ENCODE results near the gene RAB7A.

RAB7A gene

GRCh38 chr3:128788268-128788869, 62.4 kb downstream of the RAB7A start:
- Histone ChIP-seq H3K4me3 (ENCODE audit: extremely low read depth, insufficient read depth, low read length, poor library complexity, severe bottlenecking) (no peak overlapping the region), H3K9me3 (ENCODE audit: control insufficient read depth, low read length) (no peaks in the 10 kb centered on the region), H3K36me3 (ENCODE audit: control insufficient read depth, insufficient read depth, low read length) (peaks cover 4% of the 10 kb centered on the region), H3K27ac (ENCODE audit: low read depth, low read length, severe bottlenecking) (no peak overlapping the region), H3K4me1 (ENCODE audit: control insufficient read depth, insufficient read depth, low read length, poor library complexity, severe bottlenecking) (peaks cover 16% of the 10 kb centered on the region)
- 87 to 92% methylated on average over 4 to 5 of the region's 5 CpGs for WGBS, 2 experiments (ENCODE audit: insufficient coverage in 2 of 2)

- Histone ChIP-seq H3K4me3 (ENCODE audit: extremely low read depth, insufficient read depth, low read length, poor library complexity, severe bottlenecking) (no peak overlapping the region), H3K9me3 (ENCODE audit: control insufficient read depth, low read length) (no peaks in the 10 kb centered on the region), H3K36me3 (ENCODE audit: control insufficient read depth, insufficient read depth, low read length) (peaks cover 34% of the 10 kb centered on the region), H3K4me1 (ENCODE audit: control insufficient read depth, insufficient read depth, low read length, poor library complexity, severe bottlenecking) (peaks cover 8% of the 10 kb centered on the region), H3K27ac (ENCODE audit: low read depth, low read length, severe bottlenecking) (peak overlapping the region; percentile 48)
- WGBS, 2 experiments (ENCODE audit: insufficient coverage in 2 of 2), result 100% methylated on average over 1 of the region's 2 CpGs; no CpG with 5 or more reads in 1 of the 2 experiments
Measured at GRCh38 chr3:128794067-128794768, 68.2 kb downstream of the RAB7A start.

- Histone ChIP-seq H3K4me1 (ENCODE audit: control insufficient read depth, insufficient read depth, low read length, poor library complexity, severe bottlenecking) (peaks cover 8% of the 10 kb centered on the region), H3K36me3 (ENCODE audit: control insufficient read depth, insufficient read depth, low read length) (peaks cover 42% of the 10 kb centered on the region), H3K27ac (ENCODE audit: low read depth, low read length, severe bottlenecking) (peak overlapping the region; percentile 48), H3K9me3 (ENCODE audit: control insufficient read depth, low read length) (no peaks in the 10 kb centered on the region), H3K4me3 (ENCODE audit: extremely low read depth, insufficient read depth, low read length, poor library complexity, severe bottlenecking) (no peak overlapping the region)
- 64 to 71% methylated on average over 5 of the region's 8 CpGs for WGBS, 2 experiments (ENCODE audit: insufficient coverage in 2 of 2)
Measured at GRCh38 chr3:128794770-128795649, 69.0 kb downstream of the RAB7A start.

GRCh38 chr3:128799653-128800052, 73.7 kb downstream of the RAB7A start:
- peaks cover 70% of the 10 kb centered on the region for H3K36me3 ChIP-seq (ENCODE audit: control insufficient read depth, insufficient read depth, low read length)
- no peak overlapping the region for H3K4me3 ChIP-seq (ENCODE audit: extremely low read depth, insufficient read depth, low read length, poor library complexity, severe bottlenecking)
- peaks cover under 1% of the 10 kb centered on the region for H3K4me1 ChIP-seq (ENCODE audit: control insufficient read depth, insufficient read depth, low read length, poor library complexity, severe bottlenecking)
- no CpG with 5 or more reads among the region's 1 CpG for WGBS, 2 experiments (ENCODE audit: insufficient coverage in 2 of 2)
- H3K9me3 ChIP-seq (ENCODE audit: control insufficient read depth, low read length), result no peaks in the 10 kb centered on the region
- peak overlapping the region; percentile 29 for H3K27ac ChIP-seq (ENCODE audit: low read depth, low read length, severe bottlenecking)

- H3K9me3 ChIP-seq (ENCODE audit: control insufficient read depth, low read length), result no peaks in the 10 kb centered on the region
- 94 to 95% methylated on average over 7 to 8 of the region's 9 CpGs for WGBS, 2 experiments (ENCODE audit: insufficient coverage in 2 of 2)
- H3K27ac ChIP-seq (ENCODE audit: low read depth, low read length, severe bottlenecking), result peak overlapping the region; percentile 43
- peaks cover 78% of the 10 kb centered on the region for H3K36me3 ChIP-seq (ENCODE audit: control insufficient read depth, insufficient read depth, low read length)
- no peaks in the 10 kb centered on the region for H3K4me1 ChIP-seq (ENCODE audit: control insufficient read depth, insufficient read depth, low read length, poor library complexity, severe bottlenecking)
- no peak overlapping the region for H3K4me3 ChIP-seq (ENCODE audit: extremely low read depth, insufficient read depth, low read length, poor library complexity, severe bottlenecking)
Measured at GRCh38 chr3:128800241-128801187, 74.5 kb downstream of the RAB7A start.

GRCh38 chr3:128801779-128802380, 75.9 kb downstream of the RAB7A start:
- no peak overlapping the region for H3K4me3 ChIP-seq (ENCODE audit: extremely low read depth, insufficient read depth, low read length, poor library complexity, severe bottlenecking)
- H3K27ac ChIP-seq (ENCODE audit: low read depth, low read length, severe bottlenecking), result no peak overlapping the region
- H3K4me1 ChIP-seq (ENCODE audit: control insufficient read depth, insufficient read depth, low read length, poor library complexity, severe bottlenecking), result peaks cover 9% of the 10 kb centered on the region
- 100% methylated on average over 1 to 2 of the region's 2 CpGs for WGBS, 2 experiments (ENCODE audit: insufficient coverage in 2 of 2)
- peaks cover 81% of the 10 kb centered on the region for H3K36me3 ChIP-seq (ENCODE audit: control insufficient read depth, insufficient read depth, low read length)
- no peaks in the 10 kb centered on the region for H3K9me3 ChIP-seq (ENCODE audit: control insufficient read depth, low read length)

DNA sequence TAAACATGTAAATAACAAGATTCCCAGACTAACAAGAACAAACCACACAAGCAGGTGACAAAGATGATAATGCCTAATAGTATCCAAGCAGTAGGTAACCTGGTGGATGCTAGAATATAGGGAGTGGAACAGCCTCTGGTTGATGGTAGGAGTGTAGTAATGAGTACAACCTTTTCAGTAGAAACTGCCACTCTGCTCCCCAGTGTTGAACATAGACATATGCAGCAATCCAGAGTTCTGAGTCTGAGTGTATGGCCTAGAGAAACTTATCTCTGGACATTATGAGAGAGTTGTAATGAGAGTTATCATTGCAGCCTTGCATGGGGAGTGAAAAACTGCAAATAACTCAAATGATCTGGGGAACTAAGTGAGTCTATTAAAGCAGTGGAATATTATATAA, 77.3 kb downstream of the RAB7A start:
- peak overlapping the region; percentile 33 for H3K27ac ChIP-seq (ENCODE audit: low read depth, low read length, severe bottlenecking)
- H3K36me3 ChIP-seq (ENCODE audit: control insufficient read depth, insufficient read depth, low read length), result peaks cover 77% of the 10 kb centered on the region
- no peak overlapping the region for H3K4me3 ChIP-seq (ENCODE audit: extremely low read depth, insufficient read depth, low read length, poor library complexity, severe bottlenecking)
- H3K4me1 ChIP-seq (ENCODE audit: control insufficient read depth, insufficient read depth, low read length, poor library complexity, severe bottlenecking), result peaks cover 9% of the 10 kb centered on the region
- no peaks in the 10 kb centered on the region for H3K9me3 ChIP-seq (ENCODE audit: control insufficient read depth, low read length)

DNA sequence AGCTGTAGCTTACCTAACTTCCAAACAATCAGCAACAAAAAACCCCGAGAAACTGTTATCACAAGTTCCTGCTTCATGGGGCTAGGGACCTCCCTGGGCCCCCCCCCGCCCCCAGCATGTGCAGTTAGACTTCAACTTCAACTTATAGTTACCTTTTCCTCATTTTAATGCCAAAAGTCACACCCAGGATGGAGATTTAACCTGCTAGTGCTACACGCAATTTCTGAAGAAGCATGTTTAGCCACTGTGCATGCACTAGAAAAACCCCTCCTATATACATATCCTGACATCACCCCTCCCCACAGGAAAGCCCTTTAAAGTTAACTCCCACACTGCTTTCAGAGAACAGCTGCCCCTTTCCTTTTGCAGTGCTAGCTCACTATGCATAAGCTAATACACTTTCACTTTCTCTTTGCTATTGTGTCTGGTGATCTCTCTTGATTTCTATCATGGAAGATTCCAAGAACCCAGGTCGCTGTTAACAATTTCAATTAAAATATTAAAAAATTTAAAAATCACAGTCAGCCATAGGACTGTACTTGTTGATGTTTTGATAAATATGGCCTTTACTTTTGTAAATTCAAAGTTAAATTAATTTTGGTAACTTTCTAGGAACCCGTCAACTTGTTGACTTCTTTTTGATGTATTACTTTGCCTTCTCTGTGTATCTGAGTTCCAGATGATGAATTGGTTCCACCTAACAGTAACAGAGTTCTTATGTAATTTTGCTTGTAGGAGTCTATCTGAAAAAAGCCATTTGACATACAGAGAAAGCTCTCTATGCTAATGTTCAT, 78.2 kb downstream of the RAB7A start:
- H3K4me1 ChIP-seq (ENCODE audit: control insufficient read depth, insufficient read depth, low read length, poor library complexity, severe bottlenecking), result peaks cover 9% of the 10 kb centered on the region
- WGBS, 2 experiments (ENCODE audit: insufficient coverage in 2 of 2), result 82 to 85% methylated on average over 1 to 3 of the region's 5 CpGs
- peak overlapping the region; percentile 47 for H3K27ac ChIP-seq (ENCODE audit: low read depth, low read length, severe bottlenecking)
- H3K9me3 ChIP-seq (ENCODE audit: control insufficient read depth, low read length), result no peaks in the 10 kb centered on the region
- peaks cover 77% of the 10 kb centered on the region for H3K36me3 ChIP-seq (ENCODE audit: control insufficient read depth, insufficient read depth, low read length)
- H3K4me3 ChIP-seq (ENCODE audit: extremely low read depth, insufficient read depth, low read length, poor library complexity, severe bottlenecking), result no peak overlapping the region

- H3K4me3 ChIP-seq (ENCODE audit: extremely low read depth, insufficient read depth, low read length, poor library complexity, severe bottlenecking), result no peak overlapping the region
- peaks cover 9% of the 10 kb centered on the region for H3K4me1 ChIP-seq (ENCODE audit: control insufficient read depth, insufficient read depth, low read length, poor library complexity, severe bottlenecking)
- no peak overlapping the region for H3K27ac ChIP-seq (ENCODE audit: low read depth, low read length, severe bottlenecking)
- H3K36me3 ChIP-seq (ENCODE audit: control insufficient read depth, insufficient read depth, low read length), result peaks cover 76% of the 10 kb centered on the region
- WGBS, 2 experiments (ENCODE audit: insufficient coverage in 2 of 2), result 85 to 92% methylated on average over 2 to 5 of the region's 5 CpGs
- H3K9me3 ChIP-seq (ENCODE audit: control insufficient read depth, low read length), result no peaks in the 10 kb centered on the region
Measured at GRCh38 chr3:128804811-128805155, 78.8 kb downstream of the RAB7A start.

Data from mesodermal cell (in vitro differentiated cells).